C1 segment of cervical spinal cord (tissue), 14 donors: ENCODE data around the gene UBE2Q2.

ENCODE experiments used
- DNase-seq, 14 donors: peaks; one replicate each; lab custom pipeline; 2025; lab: John Stamatoyannopoulos, UW

UBE2Q2 gene

DNA sequence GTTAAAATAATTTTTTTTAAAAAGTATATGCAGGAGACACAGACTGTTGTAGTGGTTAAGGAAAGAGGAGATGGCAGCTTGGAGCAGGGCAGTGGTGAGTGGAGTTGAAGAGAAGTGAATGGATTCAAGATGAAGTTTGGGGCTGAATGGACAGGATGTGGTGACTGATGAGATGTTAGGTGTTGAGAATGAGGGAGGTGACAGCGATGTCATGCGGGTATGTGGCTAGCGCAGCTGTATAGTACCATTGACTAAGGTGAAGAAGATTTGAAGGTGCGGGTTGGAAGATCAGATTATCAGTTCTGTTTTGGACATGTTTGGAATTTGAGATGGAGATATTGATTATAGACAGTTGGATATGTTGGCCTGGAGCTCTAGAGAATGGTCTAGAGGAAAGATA is 80.5 kb downstream of the UBE2Q2 start:
- no peak for DNase-seq

- no peak for DNase-seq
Observed at GRCh38 chr15:75924576-75924975, 81.3 kb downstream of the UBE2Q2 start.

DNA sequence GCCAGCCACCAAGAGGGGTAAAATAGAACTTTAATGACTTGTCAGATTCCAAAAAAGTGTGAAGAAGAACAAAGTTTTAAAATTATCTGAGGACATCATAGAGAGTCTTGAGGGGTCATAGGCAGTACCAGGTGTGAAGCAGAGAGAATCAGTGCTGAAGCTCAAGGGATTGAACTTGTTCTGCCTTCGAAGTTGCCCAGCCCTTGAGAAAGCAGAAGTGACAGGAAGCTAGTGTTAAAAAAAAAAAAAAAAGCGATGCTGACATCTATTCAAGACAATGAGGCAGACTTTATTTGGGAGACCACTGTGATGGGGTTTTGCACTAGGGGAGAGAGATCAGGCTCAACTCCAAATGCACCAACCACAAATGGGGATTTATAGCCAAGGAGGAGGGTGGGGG is 82.2 kb downstream of the UBE2Q2 start:
- no peak for DNase-seq

GRCh38 chr15:75926931-75927330 is 83.7 kb downstream of the UBE2Q2 start:
- no peak for DNase-seq

GRCh38 chr15:75927601-75928000 is 84.4 kb downstream of the UBE2Q2 start:
- no peak for DNase-seq

DNA sequence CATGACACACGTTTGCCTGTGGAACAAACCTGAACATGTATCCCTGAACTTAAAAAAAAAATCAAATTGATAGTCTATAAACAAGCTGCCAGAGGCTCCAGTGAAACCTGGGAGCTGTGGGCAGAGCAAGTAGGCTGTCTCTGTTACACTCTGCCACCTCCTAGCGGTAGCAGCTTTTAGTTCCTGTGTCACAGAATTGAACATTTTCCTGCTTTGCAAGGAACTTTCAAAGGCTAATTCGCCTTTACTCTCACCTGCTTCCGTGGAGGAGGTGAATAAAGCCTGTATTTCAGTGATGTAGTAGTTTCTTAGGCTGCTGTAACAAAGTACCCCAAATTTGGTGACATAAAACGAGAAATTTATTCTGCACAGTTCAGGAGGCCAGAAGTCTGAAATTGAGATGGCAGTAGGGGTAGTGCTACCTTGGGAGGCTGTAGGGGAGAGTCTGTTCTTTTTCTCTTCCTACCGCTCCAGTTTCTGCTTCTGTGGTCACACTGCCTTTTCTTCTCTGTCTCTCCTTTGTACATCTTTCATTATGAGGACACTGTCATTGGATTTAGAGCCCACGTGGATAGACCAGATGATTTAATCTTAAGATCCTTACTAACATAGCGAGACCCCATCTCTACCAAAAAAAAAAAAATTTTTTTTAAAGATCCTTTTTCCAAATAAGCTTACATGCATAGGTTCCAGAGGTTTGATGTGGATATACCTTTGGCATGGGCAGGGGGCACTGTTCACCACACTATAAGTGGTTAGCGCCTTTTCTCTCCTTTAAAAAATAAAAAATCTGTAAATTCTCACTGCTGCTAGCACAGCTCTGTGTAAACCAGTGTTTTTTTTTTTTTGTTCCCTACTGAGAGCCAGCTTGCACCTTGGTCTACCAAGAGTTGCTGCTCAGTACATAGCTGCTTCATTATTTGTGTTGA is 85.7 kb downstream of the UBE2Q2 start:
- DNase-seq = peak in 1 of 14 donors; percentile 10

GRCh38 chr15:75929799-75930565 is 86.7 kb downstream of the UBE2Q2 start:
- DNase-seq = peak in 1 of 14 donors; percentile 14

DNA sequence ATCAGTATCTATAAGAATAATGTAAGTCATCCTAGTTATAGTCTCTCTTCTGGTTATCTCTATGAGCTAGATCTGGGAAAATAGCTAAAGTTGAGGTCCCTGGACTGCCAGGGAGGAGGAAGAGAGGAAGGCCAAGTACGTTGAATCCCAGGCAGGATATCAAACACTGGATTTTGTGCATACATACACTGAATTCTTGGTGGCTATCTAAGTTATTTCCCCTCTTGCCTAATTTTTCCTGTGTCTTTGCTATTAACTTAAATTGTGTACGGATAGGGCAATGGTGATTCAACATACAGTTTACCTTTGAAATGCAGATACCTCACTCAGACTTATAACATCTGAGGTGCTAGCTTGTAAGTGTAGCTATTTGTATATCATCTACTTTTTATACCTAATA is 87.6 kb downstream of the UBE2Q2 start:
- DNase-seq = no peak

DNA sequence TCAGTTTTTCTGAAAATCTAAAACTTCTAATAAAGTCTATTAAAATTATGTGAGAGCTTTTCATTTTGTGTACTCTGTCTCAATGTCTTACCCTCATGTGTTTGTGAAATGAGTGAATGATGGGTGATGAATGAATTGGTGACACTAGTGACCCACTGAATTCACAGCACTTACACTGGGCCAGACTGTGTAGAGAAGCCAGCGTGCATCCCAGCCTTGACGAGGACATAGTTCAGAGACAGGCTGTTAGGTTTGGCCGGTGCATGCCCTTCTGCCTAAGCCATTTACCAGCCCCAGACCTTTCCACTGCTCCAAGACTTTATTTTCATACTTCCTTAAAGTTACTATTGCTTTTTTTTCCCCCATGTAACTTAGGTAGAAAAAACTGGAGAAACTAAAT is 99.2 kb downstream of the UBE2Q2 start:
- DNase-seq = no peak

DNA sequence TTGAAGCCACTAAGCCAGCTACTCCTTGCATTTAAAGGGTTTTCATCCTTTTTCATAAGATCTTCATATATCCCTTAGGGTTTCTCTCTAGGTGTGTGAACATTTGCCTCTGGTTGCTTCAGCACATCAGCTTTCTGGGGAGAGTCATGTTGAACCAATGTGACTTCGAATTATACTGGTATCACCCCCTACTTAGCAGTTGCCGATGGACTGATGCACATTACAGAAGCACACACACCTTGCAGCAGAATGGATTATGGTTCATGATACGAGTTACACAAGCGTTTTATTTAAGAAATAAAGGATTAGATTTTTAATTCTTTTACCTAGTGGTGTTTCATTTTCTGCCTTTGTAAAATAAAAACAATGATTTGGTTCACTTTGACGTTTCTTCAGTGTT is 100.0 kb downstream of the UBE2Q2 start:
- DNase-seq = no peak

DNA sequence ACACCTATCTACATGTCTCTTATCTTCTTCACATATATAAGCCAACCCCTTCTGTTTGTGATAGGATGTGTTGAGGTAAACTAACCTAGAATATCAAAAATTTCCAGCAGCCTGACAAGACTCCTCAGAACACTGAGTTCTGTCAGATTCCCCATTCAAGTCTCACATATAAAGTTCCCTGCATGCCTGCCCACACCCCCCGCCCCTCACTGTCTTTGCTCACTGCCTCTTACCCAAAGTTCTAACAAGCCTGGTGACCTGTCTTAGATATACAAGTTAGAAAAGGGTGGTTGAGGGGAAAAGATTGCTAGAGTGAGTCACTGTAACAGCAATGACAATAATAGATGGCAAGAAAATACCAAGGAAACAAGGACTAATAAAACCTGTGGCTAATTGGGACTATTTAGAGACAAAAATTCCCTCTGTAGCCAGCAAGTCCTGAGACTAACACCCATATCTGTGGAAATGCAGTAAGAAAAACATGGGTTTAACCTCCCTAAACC is 100.5 kb downstream of the UBE2Q2 start:
- DNase-seq = no peak

GRCh38 chr15:75945953-75946352 is 102.7 kb downstream of the UBE2Q2 start:
- no peak for DNase-seq

DNA sequence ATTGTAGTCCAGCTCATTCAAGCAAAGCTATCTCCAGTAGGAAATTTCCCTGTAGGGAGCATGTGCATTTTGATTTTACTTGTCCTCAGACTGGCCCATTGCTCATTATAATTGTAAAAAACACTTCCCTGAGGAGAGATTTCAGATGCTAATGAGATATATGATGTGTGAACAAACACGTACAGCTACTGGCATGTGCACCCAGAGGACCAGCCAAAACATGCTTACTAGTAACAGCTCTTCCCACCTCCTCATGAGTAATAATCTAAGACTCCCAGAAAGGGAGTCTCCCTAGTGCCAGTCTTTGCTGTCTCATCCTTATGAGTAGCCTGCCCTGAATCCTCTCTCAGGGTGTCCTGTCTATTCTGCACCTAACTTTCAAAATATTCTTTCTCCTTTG is 103.8 kb downstream of the UBE2Q2 start:
- no peak for DNase-seq

GRCh38 chr15:75948761-75949296 is 105.6 kb downstream of the UBE2Q2 start:
- no peak for DNase-seq
